C4-2B (cell line): ENCODE results near the gene NHSL2.

Source experiments
- ZFX ChIP-seq: fragments of 450-650 bp; IDR thresholded peaks from 2 replicates; pipeline ENCODE4 v1.6.1; 2017
- TF ChIP-seq, protein P1 (sequence below): fragments of 450-650 bp; conservative IDR thresholded peaks from 2 replicates; pipeline ENCODE4 v1.5.1; 2017; ENCODE audit warnings: mild to moderate bottlenecking

DNA sequence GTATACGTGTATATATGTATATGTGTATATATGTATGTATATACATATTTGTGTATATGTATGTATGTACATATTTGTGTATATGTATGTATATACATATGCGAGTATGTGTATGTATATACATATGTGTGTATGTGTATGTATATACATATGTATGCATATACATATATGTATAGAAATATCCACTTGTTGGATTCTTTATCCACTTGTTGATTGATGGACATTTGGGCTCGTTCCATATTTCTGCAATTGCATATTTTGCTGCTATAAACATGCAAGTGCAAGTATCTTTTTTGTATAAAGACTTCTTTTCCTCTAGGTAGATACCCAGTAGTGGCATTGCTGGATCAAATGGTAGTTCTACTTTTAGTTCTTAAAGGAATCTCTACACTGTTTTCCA, 25.5 kb upstream of the NHSL2 start:
- TF ChIP-seq, protein P1, sequence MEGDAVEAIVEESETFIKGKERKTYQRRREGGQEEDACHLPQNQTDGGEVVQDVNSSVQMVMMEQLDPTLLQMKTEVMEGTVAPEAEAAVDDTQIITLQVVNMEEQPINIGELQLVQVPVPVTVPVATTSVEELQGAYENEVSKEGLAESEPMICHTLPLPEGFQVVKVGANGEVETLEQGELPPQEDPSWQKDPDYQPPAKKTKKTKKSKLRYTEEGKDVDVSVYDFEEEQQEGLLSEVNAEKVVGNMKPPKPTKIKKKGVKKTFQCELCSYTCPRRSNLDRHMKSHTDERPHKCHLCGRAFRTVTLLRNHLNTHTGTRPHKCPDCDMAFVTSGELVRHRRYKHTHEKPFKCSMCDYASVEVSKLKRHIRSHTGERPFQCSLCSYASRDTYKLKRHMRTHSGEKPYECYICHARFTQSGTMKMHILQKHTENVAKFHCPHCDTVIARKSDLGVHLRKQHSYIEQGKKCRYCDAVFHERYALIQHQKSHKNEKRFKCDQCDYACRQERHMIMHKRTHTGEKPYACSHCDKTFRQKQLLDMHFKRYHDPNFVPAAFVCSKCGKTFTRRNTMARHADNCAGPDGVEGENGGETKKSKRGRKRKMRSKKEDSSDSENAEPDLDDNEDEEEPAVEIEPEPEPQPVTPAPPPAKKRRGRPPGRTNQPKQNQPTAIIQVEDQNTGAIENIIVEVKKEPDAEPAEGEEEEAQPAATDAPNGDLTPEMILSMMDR: no peak
- no peak for TF ChIP-seq ZFX
